PFSK-1 (cell line): ENCODE measurements around the gene SHCBP1L.

Experiments
- POLR2AphosphoS5 ChIP-seq: IDR thresholded peaks from 2 replicates; pipeline ENCODE4 v1.6.1; 2012; ENCODE audit warnings: low read depth, mild to moderate bottlenecking, control low read depth, low read length, moderate library complexity
- SIN3A ChIP-seq: IDR thresholded peaks from 2 replicates; pipeline ENCODE4 v1.6.1; 2012; ENCODE audit warnings: mild to moderate bottlenecking, low read length, moderate library complexity, borderline replicate concordance; ENCODE audit not compliant: insufficient read depth
- TF ChIP-seq, protein P1 (sequence below), 2 experiments: IDR thresholded peaks; 2 replicates each; pipeline versions ENCODE4 v1.6.1 to v1.8.0; 2011 to 2012; ENCODE audit warnings: low read depth in 2 of 2, low read length in 2 of 2, control low read depth in 1 of 2, inconsistent platforms in 1 of 2, mild to moderate bottlenecking in 1 of 2, moderate library complexity in 1 of 2; ENCODE audit not compliant: insufficient read depth in 1 of 2

GRCh38 chr1:182877842-182878241, 75.1 kb downstream of the SHCBP1L start:
- no peak; the same call in 1 of the 2 replicates for TF ChIP-seq POLR2AphosphoS5
- TF ChIP-seq, protein P1, sequence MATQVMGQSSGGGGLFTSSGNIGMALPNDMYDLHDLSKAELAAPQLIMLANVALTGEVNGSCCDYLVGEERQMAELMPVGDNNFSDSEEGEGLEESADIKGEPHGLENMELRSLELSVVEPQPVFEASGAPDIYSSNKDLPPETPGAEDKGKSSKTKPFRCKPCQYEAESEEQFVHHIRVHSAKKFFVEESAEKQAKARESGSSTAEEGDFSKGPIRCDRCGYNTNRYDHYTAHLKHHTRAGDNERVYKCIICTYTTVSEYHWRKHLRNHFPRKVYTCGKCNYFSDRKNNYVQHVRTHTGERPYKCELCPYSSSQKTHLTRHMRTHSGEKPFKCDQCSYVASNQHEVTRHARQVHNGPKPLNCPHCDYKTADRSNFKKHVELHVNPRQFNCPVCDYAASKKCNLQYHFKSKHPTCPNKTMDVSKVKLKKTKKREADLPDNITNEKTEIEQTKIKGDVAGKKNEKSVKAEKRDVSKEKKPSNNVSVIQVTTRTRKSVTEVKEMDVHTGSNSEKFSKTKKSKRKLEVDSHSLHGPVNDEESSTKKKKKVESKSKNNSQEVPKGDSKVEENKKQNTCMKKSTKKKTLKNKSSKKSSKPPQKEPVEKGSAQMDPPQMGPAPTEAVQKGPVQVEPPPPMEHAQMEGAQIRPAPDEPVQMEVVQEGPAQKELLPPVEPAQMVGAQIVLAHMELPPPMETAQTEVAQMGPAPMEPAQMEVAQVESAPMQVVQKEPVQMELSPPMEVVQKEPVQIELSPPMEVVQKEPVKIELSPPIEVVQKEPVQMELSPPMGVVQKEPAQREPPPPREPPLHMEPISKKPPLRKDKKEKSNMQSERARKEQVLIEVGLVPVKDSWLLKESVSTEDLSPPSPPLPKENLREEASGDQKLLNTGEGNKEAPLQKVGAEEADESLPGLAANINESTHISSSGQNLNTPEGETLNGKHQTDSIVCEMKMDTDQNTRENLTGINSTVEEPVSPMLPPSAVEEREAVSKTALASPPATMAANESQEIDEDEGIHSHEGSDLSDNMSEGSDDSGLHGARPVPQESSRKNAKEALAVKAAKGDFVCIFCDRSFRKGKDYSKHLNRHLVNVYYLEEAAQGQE (IDR thresholded peaks at IDR 0.05; ENCODE audit: insufficient read depth in 1 of 2, low read depth in 2 of 2, low read length in 2 of 2): no peak
- TF ChIP-seq SIN3A: no peak
